ENCODE results near the gene VWC2L. TPM values are rescaled to one million over a fixed set of nuclear protein-coding genes. Genes with fewer than 3 reads are reported as not detected.

VWC2L gene
- total and polyA plus RNA-seq, 10 of the 15 experiments (the other 5 are each of a cell fraction or from before 2014, with no cell fraction given): not detected

DNA sequence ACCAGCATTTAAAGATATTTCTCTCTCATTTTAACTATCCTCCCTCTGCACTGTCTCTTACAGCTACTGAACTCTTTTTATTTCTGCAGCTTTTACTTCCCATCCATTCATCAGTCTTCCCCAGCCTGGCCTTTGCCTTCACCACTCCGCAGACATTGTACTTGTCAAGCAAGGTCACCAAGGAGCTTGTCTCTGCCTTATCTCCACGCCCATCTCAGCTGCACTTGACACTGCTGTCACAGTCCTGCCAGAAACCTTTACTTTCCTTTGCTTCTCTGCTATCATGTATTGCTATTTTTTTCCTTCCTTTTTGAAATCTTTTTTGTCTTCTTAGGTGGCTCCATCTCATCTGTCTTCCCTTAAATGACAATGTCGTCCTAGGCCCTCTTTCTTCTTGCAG is 147.0 kb downstream of the VWC2L start (continued):
- TF ChIP-seq POLR2AphosphoS5 (IDR thresholded peaks at IDR 0.05; ENCODE audit: low read length) (no peak), FOXK2 (IDR thresholded peaks at IDR 0.05) (no peak), ATF3 (IDR thresholded peaks at IDR 0.05; ENCODE audit: borderline replicate concordance, extremely low read depth, low read depth, low read length) (no peak), BCL11A (IDR thresholded peaks at IDR 0.05; ENCODE audit: low read depth, low read length) (no peak), MEF2B (IDR thresholded peaks at IDR 0.05; ENCODE audit: partially characterized antibody, poor library complexity, severe bottlenecking) (no peak), SIX5 (IDR thresholded peaks at IDR 0.05; ENCODE audit: low read depth, low read length, severe bottlenecking) (no peak), RELB (IDR thresholded peaks at IDR 0.05; ENCODE audit: low read depth) (no peak), YBX1 (IDR thresholded peaks at IDR 0.05) (no peak), JUNB (IDR thresholded peaks at IDR 0.05) (no peak)

- Histone ChIP-seq H3K4me3 (no peak overlapping the region), H3K9me3 (replicated peaks; ENCODE audit: control insufficient read depth, insufficient read depth, low read length) (no peaks in the 10 kb centered on the region; the same call in 2 of the 3 replicates), H3K9ac (ENCODE audit: control insufficient read depth, insufficient read depth, low read length) (no peak overlapping the region), H4K20me1 (ENCODE audit: control insufficient read depth, insufficient read depth) (no peaks in the 10 kb centered on the region), H3K27me3 (replicated peaks in 1 of 2; ENCODE audit: control insufficient read depth in 2 of 2, insufficient read depth in 2 of 2, low read length in 1 of 2) (no peaks in the 10 kb centered on the region), H2AFZ (ENCODE audit: control insufficient read depth, low read depth, low read length) (no peak overlapping the region), H3K27ac (ENCODE audit: control insufficient read depth, insufficient read depth) (no peak overlapping the region), H3K4me2 (ENCODE audit: control insufficient read depth, insufficient read depth) (no peak overlapping the region), H3K4me1 (ENCODE audit: control insufficient read depth, insufficient read depth, low read length) (no peaks in the 10 kb centered on the region), H3K79me2 (ENCODE audit: control insufficient read depth, insufficient read depth, low read length) (no peaks in the 10 kb centered on the region), H3K36me3 (ENCODE audit: control insufficient read depth in 2 of 2, insufficient read depth in 2 of 2, low read length in 1 of 2) (no peaks in the 10 kb centered on the region)
- ChIA-PET CTCF (no interaction called here), SMC1A (ENCODE audit: uncharacterized antibody, unreplicated experiment) (interaction anchor here (1.3 to 2.9 kb wide), 2 partner anchors 10 kb away, joined by 4 to 6 read pairs; no protein-coding TSS in a partner anchor), RAD21 (ENCODE audit: unreplicated experiment) (no interaction called here), POLR2A (no interaction called here)
- intact Hi-C loops (cut with micrococcal nuclease; ENCODE audit: unreplicated experiment): no loop called here
- TF ChIP-seq RELA (IDR thresholded peaks at IDR 0.05; ENCODE audit: borderline replicate concordance, partially characterized antibody) (no peak), IRF4 (IDR thresholded peaks at IDR 0.05; ENCODE audit: low read depth, low read length) (no peak), ZNF622 (IDR thresholded peaks at IDR 0.05) (no peak), RBBP5 (conservative IDR thresholded peaks at IDR 0.05) (no peak), EZH2 (IDR thresholded peaks at IDR 0.05; ENCODE audit: borderline replicate concordance, control insufficient read depth, low read depth, low read length) (no peak)
- TF ChIP-seq, protein P1, sequence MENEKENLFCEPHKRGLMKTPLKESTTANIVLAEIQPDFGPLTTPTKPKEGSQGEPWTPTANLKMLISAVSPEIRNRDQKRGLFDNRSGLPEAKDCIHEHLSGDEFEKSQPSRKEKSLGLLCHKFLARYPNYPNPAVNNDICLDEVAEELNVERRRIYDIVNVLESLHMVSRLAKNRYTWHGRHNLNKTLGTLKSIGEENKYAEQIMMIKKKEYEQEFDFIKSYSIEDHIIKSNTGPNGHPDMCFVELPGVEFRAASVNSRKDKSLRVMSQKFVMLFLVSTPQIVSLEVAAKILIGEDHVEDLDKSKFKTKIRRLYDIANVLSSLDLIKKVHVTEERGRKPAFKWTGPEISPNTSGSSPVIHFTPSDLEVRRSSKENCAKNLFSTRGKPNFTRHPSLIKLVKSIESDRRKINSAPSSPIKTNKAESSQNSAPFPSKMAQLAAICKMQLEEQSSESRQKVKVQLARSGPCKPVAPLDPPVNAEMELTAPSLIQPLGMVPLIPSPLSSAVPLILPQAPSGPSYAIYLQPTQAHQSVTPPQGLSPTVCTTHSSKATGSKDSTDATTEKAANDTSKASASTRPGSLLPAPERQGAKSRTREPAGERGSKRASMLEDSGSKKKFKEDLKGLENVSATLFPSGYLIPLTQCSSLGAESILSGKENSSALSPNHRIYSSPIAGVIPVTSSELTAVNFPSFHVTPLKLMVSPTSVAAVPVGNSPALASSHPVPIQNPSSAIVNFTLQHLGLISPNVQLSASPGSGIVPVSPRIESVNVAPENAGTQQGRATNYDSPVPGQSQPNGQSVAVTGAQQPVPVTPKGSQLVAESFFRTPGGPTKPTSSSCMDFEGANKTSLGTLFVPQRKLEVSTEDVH (IDR thresholded peaks at IDR 0.05; ENCODE audit: low read depth, partially characterized antibody): no peak
- ATAC-seq: no peak
- FAIRE-seq: no peak
- no TSS peak for BruUV-seq (replicated peaks)
- 70% methylated on average over 1 of the region's 1 CpG for WGBS (ENCODE audit: insufficient coverage, insufficient replicate concordance, low lambda C conversion rate, missing lambda C conversion rate)
- DNase-seq (ENCODE audit: low read depth, low spot score): no peak
- in situ Hi-C loops (cut with MboI): no loop called here
Measured at GRCh38 chr2:214558341-214558740, 147.5 kb downstream of the VWC2L start.
